Measurements from ENCODE around the gene MRM3.
"Not testable (repeated sequence)": the region's sequence is repeated elsewhere in the genome, so short reads cannot be mapped to it uniquely, and the experiment has no call there.

MRM3 gene

DNA sequence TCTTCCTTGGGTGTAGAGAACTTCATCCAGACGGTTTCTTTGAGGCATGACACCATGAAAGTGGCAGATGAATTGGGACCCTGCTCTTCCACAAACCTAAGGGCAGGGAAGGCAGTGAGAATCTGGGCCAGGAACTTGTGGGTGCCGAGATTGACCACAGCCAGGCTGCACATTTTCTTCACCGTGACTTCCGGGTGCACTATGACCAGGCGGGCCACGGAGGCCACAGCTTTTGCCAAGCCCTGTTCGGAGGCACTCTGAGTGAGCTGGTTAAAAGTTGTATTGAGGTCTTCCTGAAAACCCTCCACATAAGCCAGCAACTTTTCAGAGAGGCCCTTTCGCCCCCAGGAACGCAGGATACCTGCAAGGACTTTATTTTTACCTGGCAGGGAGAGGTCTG is 36.0 kb upstream of the MRM3 start:
- H2AFZ ChIP-seq (ENCODE audit: low read length, unreplicated experiment): no peak overlapping the region
- no peak overlapping the region for H3K4me3 ChIP-seq (ENCODE audit: low read depth, low read length)
- peaks cover 68% of the 10 kb centered on the region for H3K79me2 ChIP-seq (ENCODE audit: control insufficient read depth, insufficient read depth, low read length, unreplicated experiment)
- peaks cover 64% of the 10 kb centered on the region for H3K36me3 ChIP-seq (ENCODE audit: insufficient read depth, low read length)
- H3K4me1 ChIP-seq (ENCODE audit: control insufficient read depth, insufficient read depth, low read length, unreplicated experiment): peaks cover 9% of the 10 kb centered on the region
- no peak overlapping the region for H3K27ac ChIP-seq (ENCODE audit: low read depth, low read length)
- H3K27me3 ChIP-seq (ENCODE audit: insufficient read depth, low read length): no peaks in the 10 kb centered on the region

DNA sequence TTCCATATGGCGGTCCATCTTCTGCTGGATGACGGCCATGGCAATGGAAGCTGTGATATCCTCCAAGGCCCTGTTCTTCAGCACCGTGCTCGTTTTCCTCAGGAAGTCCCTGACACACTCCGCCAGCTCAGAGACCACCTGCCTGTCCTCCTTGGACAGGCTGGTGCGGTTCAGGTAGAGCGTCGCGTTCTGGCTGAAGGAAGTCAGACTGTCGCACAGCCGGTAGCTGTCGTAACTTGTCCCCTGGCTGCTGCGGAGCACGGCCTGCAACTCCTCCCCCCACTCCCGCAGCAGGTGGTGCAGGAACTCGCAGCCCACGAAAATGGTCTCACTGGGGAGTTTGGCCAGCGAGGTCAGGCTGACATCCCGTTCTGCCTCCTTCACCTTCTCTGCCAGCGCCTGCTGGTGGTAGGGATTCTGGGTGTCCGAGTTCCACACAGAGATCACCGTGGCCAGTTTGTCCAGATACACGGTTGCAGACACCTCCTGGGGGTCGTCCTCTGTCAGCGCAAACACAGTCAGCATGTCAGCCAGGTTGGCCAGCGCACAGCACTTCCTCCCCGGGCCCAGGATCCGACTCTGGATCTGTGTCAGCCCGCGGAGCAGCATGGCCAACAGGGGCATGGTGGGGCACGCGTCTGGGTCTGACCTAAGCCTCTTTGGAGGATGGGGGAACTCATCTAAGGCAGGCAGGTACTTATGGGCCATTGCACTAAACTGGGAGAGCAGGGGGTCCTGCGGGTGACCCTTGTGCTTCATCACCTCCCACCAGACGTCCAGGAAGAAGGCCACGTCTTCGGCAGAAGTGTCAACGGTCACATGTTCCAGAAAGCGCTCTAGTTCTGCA is 35.1 kb upstream of the MRM3 start:
- Histone ChIP-seq H3K4me1 (ENCODE audit: control insufficient read depth, insufficient read depth, low read length, unreplicated experiment) (peaks cover 9% of the 10 kb centered on the region), H3K79me2 (ENCODE audit: control insufficient read depth, insufficient read depth, low read length, unreplicated experiment) (peaks cover 76% of the 10 kb centered on the region), H3K27ac (ENCODE audit: low read depth, low read length) (no peak overlapping the region), H2AFZ (ENCODE audit: low read length, unreplicated experiment) (no peak overlapping the region), H3K36me3 (ENCODE audit: insufficient read depth, low read length) (peaks cover 59% of the 10 kb centered on the region), H3K4me3 (ENCODE audit: low read depth, low read length) (no peak overlapping the region), H3K27me3 (ENCODE audit: insufficient read depth, low read length) (no peaks in the 10 kb centered on the region)

DNA sequence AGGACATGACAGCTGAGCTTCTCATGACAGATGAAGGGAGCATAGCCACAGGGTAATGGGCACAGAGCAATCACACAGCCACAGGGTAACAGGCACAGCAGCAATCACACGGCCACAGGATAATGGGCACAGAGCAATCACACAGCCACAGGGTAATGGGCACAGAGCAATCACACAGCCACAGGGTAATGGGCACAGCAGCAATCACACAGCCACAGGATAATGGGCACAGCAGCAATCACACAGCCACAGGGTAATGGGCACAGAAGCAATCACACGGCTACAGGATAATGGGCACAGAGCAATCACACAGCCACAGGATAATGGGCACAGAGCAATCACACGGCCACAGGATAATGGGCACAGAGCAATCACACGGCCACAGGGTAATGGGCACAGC is 33.5 kb upstream of the MRM3 start:
- Histone ChIP-seq H3K79me2 (ENCODE audit: control insufficient read depth, insufficient read depth, low read length, unreplicated experiment) (peaks cover 71% of the 10 kb centered on the region), H3K36me3 (ENCODE audit: insufficient read depth, low read length) (peaks cover 52% of the 10 kb centered on the region)
- H3K4me3 ChIP-seq (ENCODE audit: low read depth, low read length); H2AFZ ChIP-seq (ENCODE audit: low read length, unreplicated experiment); H3K4me1 ChIP-seq (ENCODE audit: control insufficient read depth, insufficient read depth, low read length, unreplicated experiment); H3K27ac ChIP-seq (ENCODE audit: low read depth, low read length); H3K27me3 ChIP-seq (ENCODE audit: insufficient read depth, low read length): not testable (repeated sequence)

DNA sequence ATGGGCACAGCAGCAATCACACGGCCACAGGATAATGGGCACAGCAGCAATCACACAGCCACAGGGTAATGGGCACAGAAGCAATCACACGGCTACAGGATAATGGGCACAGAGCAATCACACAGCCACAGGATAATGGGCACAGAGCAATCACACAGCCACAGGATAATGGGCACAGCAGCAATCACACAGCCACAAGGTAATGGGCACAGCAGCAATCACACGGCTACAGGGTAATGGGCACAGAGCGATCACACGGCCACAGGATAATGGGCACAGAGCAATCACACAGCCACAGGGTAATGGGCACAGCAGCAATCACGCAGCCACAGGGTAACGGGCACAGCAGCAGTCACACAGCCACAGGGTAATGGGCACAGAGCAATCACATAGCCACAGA is 32.8 kb upstream of the MRM3 start:
- peaks cover 65% of the 10 kb centered on the region for H3K79me2 ChIP-seq (ENCODE audit: control insufficient read depth, insufficient read depth, low read length, unreplicated experiment)
- not testable (repeated sequence) for H3K27ac ChIP-seq (ENCODE audit: low read depth, low read length); H3K27me3 ChIP-seq (ENCODE audit: insufficient read depth, low read length); H3K4me1 ChIP-seq (ENCODE audit: control insufficient read depth, insufficient read depth, low read length, unreplicated experiment); H2AFZ ChIP-seq (ENCODE audit: low read length, unreplicated experiment); H3K4me3 ChIP-seq (ENCODE audit: low read depth, low read length)
- H3K36me3 ChIP-seq (ENCODE audit: insufficient read depth, low read length): peaks cover 44% of the 10 kb centered on the region

DNA sequence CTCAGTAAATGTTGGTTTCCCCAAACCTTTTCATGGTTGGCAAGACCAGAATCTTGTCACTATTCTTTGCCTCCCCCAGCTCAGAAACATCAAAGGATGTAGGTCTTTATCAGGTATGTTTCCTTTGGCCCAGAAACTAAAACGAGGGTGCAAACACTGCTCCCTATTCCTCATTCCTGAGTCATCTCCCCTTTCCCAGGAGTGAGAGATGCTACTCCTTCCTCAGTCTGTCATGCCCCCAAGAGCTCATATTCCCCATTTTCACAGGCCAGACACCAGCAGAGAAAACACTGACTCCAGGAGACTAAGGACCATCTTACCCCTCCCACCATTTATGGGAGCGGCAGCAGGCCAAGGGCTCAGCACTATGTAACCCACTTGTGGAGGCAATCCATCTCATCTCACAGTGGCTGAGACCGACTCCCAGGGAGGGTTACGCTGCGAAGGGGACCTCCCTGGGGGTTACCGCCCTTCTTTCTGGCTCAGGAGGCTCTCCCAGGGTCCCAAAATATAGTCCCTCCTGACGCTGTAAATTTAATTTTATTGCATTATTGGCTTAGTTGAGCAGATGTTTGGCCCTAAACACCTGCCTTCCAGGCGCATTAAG is 31.6 kb upstream of the MRM3 start:
- Histone ChIP-seq H3K27ac (ENCODE audit: low read depth, low read length) (no peak overlapping the region), H3K4me3 (ENCODE audit: low read depth, low read length) (peak overlapping the region; percentile 98)

DNA sequence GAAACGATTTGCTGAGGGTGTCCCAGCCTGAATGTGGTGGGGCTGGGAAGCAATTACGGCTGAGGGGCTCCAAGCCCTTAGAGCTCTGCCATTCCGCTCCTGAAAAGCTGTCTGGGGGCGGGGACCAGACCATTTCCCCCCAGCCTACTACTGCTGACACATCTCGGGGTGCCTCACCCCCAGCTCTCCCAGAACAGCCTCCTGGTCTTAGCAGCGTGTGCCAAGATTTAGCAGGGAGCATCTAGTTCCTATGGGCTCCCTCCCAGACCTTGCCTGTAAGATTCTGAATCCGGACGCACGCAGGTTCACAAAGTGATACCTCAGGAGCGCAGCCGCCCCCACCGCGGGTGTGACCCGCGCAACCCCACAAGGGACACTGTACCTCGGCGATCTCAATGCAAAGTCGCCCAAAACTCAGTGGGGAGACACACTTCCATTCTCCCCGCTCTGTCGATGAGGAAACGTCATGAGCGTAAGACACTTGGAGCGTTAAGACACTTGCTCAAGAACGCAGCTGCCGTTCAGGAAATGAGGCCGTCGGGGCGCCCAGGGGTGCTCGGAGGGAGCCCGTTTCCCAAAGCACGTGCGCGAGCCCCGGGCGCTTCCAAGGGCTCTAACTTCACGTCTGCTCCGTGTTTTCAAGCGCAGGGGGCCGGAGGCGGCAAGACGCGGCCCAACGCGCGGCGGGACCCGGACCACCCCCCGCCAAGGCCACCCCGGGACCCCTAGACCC is 30.7 kb upstream of the MRM3 start:
- peaks cover 30% of the 10 kb centered on the region for H3K36me3 ChIP-seq (ENCODE audit: insufficient read depth, low read length)
- peaks cover 9% of the 10 kb centered on the region for H3K4me1 ChIP-seq (ENCODE audit: control insufficient read depth, insufficient read depth, low read length, unreplicated experiment)
- H2AFZ ChIP-seq (ENCODE audit: low read length, unreplicated experiment): peak overlapping the region; percentile 52
- H3K27ac ChIP-seq (ENCODE audit: low read depth, low read length): peak overlapping the region; percentile 46; the same call in 1 of the 2 replicates
- H3K27me3 ChIP-seq (ENCODE audit: insufficient read depth, low read length): no peaks in the 10 kb centered on the region
- peak overlapping the region; percentile 98 for H3K4me3 ChIP-seq (ENCODE audit: low read depth, low read length)
- peaks cover 51% of the 10 kb centered on the region for H3K79me2 ChIP-seq (ENCODE audit: control insufficient read depth, insufficient read depth, low read length, unreplicated experiment)

More for the DNA sequence above, 31.6 kb upstream of the MRM3 start:
- Histone ChIP-seq H3K27me3 (ENCODE audit: insufficient read depth, low read length) (no peaks in the 10 kb centered on the region), H3K36me3 (ENCODE audit: insufficient read depth, low read length) (peaks cover 38% of the 10 kb centered on the region), H2AFZ (ENCODE audit: low read length, unreplicated experiment) (no peak overlapping the region), H3K79me2 (ENCODE audit: control insufficient read depth, insufficient read depth, low read length, unreplicated experiment) (peaks cover 55% of the 10 kb centered on the region), H3K4me1 (ENCODE audit: control insufficient read depth, insufficient read depth, low read length, unreplicated experiment) (peaks cover 9% of the 10 kb centered on the region)

DNA sequence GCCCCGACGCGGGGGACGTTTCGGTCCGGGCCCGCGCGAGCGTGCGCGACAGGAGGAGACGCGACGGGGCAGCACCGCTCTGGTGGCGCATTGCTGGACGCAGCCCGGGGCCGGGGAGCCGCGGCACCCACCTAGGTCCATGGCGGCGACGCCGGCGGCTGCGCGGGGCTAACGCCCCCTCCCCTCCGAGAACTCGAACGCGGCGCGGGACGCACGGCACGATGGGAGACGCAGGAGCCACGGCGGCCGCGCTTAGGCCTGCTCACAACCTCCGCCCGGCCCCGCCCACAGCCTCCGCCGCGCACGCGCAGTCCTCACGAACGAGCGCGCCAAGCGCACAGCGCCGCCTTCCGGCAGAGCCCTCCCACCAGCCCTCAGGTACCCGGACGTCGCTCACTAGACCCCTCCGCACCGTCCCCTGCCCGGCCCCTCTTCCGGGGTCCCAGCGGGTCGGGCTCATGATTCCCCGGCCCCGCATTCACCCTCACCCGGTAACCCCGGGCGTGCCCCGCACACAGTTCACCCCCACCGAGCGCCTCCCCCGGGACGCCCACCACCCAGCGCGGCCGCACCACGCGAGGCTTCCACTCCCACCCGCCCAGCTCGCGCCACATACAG is 30.0 kb upstream of the MRM3 start, which contains the start of gene GEMIN4:
GEMIN4 (minus strand) TSS at position 263 of the 618 bp plus-strand sequence; CDS start at position 141, 122 bp downstream.
- Histone ChIP-seq H3K27me3 (ENCODE audit: insufficient read depth, low read length) (no peaks in the 10 kb centered on the region), H3K79me2 (ENCODE audit: control insufficient read depth, insufficient read depth, low read length, unreplicated experiment) (peaks cover 44% of the 10 kb centered on the region), H2AFZ (ENCODE audit: low read length, unreplicated experiment) (peak within 1 kb of the TSS; percentile 99), H3K27ac (ENCODE audit: low read depth, low read length) (peak within 1 kb of the TSS; percentile 46; the same call in 1 of the 2 replicates), H3K36me3 (ENCODE audit: insufficient read depth, low read length) (peaks cover 23% of the 10 kb centered on the region), H3K4me3 (ENCODE audit: low read depth, low read length) (peak within 1 kb of the TSS; percentile 98), H3K4me1 (ENCODE audit: control insufficient read depth, insufficient read depth, low read length, unreplicated experiment) (peaks cover 9% of the 10 kb centered on the region)

DNA sequence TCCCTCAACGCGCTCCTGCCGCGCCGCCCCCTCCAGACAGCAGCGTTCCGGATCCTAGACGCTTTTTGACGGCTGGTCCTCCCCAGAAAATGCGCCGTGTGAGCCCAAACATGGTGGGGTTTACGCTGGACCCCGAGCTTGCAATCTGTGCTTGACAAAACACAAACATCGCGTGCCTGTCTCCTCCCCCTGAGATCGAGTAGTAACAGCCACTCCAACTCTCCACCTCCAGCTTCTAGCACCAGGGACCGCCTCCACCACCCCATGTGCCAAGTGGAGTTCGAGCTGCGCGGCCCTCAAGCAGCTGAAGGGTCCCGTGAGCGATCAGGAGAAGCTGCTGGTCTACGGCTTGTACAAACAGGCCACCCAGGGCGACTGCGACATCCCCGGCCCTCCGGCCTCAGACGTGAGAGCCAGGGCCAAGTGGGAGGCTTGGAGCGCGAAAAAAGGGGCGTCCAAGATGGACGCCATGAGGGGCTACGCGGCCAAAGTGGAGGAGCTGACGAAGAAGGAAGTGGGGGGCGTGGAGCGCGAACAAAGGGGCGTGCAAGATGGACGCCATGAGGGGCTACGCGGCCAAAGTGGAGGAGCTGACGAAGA is 29.4 kb upstream of the MRM3 start:
- no peak overlapping the region for H3K27ac ChIP-seq (ENCODE audit: low read depth, low read length)
- H3K4me1 ChIP-seq (ENCODE audit: control insufficient read depth, insufficient read depth, low read length, unreplicated experiment): peaks cover 9% of the 10 kb centered on the region
- H3K79me2 ChIP-seq (ENCODE audit: control insufficient read depth, insufficient read depth, low read length, unreplicated experiment): peaks cover 38% of the 10 kb centered on the region
- peak overlapping the region; percentile 99 for H2AFZ ChIP-seq (ENCODE audit: low read length, unreplicated experiment)
- no peaks in the 10 kb centered on the region for H3K27me3 ChIP-seq (ENCODE audit: insufficient read depth, low read length)
- H3K4me3 ChIP-seq (ENCODE audit: low read depth, low read length): peak overlapping the region; percentile 98
- H3K36me3 ChIP-seq (ENCODE audit: insufficient read depth, low read length): peaks cover 18% of the 10 kb centered on the region

DNA sequence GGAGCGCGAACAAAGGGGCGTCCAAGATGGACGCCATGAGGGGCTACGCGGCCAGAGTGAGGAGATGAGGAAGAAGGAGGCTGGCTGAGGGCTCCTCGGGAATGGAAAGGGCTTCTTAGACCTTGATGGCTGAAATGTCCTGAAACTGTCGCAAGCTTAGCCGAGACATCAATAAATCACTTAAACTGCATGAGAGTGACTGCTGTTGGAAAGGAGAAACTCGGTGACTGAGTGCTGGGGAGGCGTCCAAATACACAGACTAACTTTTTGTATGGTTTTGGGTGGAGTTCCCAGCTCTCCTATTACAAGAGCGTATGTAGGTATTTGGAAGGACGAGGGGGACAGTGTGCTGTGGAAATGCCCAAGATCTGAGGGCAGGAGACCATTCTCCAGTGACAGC is 28.7 kb upstream of the MRM3 start:
- peaks cover 11% of the 10 kb centered on the region for H3K36me3 ChIP-seq (ENCODE audit: insufficient read depth, low read length)
- no peak overlapping the region for H3K27ac ChIP-seq (ENCODE audit: low read depth, low read length)
- peaks cover 9% of the 10 kb centered on the region for H3K4me1 ChIP-seq (ENCODE audit: control insufficient read depth, insufficient read depth, low read length, unreplicated experiment)
- no peak overlapping the region for H3K4me3 ChIP-seq (ENCODE audit: low read depth, low read length)
- no peak overlapping the region for H2AFZ ChIP-seq (ENCODE audit: low read length, unreplicated experiment)
- H3K79me2 ChIP-seq (ENCODE audit: control insufficient read depth, insufficient read depth, low read length, unreplicated experiment): peaks cover 31% of the 10 kb centered on the region
- H3K27me3 ChIP-seq (ENCODE audit: insufficient read depth, low read length): no peaks in the 10 kb centered on the region
